HG02981 (cell line): Measurements from ENCODE around the gene TRAPPC3L.

Experiments
- ATAC-seq: cut with Tn5 transposase; IDR thresholded peaks from one replicate; pipeline ENCODE4 v1.9.1; 2021; ENCODE audit warnings: mild to moderate bottlenecking, moderate library complexity; ENCODE audit not compliant: unreplicated experiment

The TRAPPC3L gene

DNA sequence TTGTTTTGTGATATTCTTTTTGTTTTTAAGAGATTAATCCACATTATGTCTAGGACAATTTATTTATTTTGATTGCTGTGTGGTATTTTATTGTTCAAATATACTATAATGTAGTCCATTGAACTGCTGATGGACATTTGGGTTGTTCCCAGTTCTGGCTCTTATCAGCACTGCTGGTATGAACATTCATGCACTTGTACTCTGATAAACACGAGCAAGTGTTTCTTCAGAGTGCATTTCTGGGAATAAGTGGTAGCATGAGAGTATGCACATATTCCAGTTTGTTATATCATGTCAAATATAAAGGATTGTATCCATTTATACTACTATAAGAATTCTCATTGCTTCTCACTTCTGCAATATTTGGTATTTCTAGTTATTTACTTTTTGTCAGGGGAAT is 77.2 kb downstream of the TRAPPC3L start:
- no peak for ATAC-seq

DNA sequence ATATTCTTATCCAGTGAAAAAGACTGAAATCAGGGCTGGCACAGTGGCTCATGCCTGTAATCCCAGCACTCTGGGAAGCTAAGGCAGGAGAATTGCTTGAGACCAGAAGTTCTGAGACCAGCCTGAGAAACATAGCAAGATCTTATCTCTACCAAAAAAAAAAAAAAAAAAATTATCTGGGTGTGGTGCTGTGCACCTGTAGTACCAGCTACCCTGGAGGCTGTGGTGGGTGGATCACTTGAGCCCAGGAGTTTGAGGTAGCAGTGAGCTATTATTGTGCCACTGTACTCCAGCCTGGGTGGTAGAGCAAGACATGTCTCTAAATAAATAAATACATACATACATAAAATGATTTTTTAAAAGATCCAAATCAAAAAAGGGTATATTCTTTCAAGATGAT is 78.0 kb downstream of the TRAPPC3L start:
- ATAC-seq: no peak

DNA sequence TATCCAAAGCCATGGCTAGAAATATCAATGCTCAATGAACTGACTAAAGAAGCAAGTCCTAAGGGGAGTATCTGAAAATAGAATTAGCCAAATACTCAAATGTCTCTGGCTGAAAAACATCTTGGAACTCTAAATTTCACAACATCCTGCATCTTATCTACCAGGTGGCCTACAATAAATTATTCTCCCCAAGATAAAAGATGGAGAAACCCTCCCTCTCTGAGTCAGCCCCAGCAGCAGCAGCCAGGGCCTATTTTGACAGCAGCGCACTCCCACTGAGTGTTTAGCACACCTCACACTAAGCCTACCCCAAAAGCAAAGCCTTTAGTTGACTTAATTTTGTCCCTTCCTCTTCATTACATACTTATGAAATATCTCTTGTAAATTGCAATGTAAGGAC is 78.4 kb downstream of the TRAPPC3L start:
- ATAC-seq: no peak

DNA sequence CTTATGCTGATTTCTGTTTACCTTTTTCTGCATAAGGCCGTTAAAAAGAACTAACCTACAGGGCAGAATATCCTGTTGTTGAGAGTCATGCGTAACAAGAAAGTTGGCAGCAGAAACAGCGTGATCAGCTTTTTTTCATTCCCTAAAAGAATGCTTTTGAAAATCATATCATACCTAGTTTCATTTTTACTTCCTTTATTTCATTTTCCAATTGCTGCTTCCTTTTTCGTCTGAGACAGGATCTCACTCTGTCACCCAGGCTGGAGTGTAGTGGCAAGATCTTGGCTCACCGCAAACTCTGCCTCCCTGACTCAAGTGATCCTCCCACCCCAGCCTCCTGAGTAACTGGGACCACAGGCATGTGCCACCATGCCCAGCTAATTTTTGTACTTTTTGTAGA is 80.2 kb downstream of the TRAPPC3L start:
- no peak for ATAC-seq

DNA sequence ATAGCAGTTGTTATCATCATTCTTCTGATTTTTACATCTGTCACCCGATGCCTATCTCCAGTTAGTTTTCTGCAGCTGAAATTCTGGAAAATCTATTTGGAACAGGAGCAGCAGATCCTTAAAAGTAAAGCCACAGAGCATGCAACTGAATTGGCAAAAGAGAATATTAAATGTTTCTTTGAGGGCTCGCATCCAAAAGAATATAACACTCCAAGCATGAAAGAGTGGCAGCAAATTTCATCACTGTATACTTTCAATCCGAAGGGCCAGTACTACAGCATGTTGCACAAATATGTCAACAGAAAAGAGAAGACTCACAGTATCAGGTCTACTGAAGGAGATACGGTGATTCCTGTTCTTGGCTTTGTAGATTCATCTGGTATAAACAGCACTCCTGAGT is 82.2 kb downstream of the TRAPPC3L start:
- ATAC-seq: no peak

DNA sequence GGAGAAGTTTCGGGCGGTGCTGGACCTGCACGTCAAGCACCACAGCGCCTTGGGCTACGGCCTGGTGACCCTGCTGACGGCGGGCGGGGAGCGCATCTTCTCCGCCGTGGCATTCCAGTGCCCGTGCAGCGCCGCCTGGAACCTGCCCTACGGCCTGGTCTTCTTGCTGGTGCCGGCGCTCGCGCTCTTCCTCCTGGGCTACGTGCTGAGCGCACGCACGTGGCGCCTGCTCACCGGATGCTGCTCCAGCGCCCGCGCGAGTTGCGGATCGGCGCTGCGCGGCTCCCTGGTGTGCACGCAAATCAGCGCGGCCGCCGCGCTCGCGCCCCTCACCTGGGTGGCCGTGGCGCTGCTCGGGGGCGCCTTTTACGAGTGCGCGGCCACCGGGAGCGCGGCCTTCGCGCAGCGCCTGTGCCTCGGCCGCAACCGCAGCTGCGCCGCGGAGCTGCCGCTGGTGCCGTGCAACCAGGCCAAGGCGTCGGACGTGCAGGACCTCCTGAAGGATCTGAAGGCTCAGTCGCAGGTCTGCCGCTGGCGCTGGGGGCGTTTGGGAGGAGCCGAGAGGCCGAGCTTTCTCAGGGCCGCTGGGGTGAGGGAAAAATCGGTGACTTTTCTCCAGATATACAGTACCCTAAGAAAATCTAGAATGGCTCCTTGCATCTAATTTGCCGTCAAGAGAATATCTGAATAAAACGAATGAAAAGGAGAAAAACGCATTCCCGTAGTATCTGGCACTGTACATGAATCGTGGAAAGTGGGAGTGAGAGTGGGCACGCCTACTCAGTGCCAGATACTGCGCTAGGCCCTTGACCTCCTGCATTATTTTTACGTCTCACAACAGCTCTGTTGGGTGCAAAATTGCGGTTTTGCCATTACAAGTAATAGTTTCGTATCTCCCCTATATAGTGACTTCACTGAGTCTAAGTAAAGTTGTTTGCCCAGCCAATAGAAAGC is 83.3 kb downstream of the TRAPPC3L start:
- peak; percentile 76 for ATAC-seq

DNA sequence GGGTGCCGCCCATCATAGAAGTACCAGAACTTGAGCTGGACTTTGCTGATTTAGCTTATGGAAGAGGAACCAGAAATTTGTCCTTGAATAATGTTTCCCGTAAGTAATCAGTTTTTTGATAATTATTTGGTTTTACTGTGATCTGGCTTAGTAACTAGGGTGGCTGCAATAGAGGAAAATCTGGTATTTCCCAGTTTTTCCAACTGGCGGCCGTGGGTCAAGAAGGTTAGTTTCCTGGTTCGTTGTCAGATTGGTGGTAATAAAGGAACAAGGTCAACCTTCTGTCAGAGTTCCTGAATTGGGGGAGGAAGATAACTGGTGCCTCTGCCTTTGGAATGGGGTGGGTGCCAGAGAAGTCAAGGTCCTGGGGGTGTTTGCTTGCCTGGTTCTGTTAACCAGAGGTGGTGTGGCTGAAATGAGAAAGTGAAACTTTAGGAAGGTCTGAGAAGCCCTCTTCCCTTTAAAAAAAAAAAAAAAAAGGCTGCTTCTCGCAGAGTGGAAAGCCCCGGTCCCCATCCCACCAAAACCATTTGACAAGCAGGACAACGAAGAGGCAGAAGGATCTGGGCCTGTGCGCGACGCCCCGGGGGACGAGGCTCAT is 84.1 kb downstream of the TRAPPC3L start, which contains the start of gene CALHM6:
Gene CALHM6 (plus strand): TSS at position 45 of the 601 bp plus-strand sequence. CDS start 555 bp downstream, at position 600.
- ATAC-seq: peak; percentile 10

DNA sequence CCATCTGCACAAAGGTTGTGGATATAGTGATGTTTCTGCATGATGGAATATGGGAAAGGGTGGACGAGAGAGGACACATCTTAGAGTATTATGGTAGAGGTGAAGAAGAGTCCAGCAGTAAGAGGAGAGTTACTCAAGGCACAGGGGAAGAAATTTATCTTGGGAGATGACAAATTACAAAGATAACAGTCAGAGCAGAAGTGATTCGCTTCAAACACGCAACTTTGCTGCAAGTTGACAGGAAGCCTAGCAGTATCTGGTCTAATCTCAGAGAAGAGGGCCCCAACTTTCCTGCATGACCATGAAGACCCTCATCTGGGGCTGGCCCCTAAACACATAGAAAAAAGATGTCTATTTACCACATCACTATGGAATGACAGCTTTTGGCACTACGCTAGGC is 85.6 kb downstream of the TRAPPC3L start:
- no peak for ATAC-seq

DNA sequence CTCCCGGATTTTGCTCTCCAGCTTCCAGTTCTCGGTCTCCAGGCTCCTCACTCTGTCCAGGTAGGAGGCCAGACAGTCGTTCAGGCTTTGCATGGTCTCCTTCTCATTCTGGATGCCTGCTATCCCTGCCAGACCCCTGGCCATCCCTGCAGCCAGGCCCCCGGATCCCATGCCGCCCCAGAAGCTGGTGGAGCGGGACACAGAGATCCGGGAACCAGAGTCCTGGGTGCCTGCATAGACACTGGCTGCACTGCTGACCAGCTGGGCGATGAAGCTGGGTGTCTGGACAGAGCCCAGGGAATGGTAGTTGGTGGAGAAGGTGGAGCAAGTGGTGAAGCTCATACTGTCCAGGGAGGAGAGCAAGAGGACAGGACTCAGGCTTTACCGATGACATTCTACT is 87.2 kb downstream of the TRAPPC3L start:
- ATAC-seq: no peak

DNA sequence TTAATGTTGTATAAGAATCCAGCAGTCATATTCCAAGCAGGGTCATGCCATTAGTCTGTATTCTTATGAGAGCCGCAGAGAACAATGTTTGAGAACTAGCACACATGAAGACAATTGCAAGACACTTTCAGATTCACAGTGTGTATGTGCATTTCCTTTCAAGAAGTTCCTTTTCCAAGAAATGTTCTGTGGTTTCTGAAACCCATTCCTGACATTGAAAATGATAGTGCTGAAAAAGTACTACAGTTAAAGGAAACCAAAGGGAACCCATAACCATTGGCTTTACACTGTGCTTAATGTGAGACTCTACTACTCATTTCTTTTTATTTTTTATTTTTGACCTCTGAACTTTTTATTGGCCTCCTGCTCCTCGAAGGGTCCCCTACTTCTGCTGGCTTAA is 88.6 kb downstream of the TRAPPC3L start:
- ATAC-seq: no peak

DNA sequence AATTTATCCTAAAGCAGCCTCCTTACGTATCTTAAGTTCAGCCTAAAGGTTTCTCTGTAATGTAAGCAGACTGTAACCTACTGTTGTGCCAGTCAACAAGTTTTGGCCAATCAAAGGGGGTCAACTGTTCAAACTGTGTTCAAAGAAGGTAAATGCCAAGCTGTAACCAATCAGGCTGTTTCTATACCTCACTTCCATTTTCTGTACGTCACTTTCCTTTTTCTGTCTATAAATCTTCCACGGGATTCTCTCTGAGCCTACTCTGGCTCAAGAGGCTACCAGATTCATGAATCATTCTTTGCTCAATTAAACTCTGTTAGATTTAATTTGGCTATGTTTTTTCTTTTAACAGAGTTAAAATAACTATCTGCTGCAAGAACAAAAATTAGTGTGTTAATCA is 89.4 kb downstream of the TRAPPC3L start:
- ATAC-seq: no peak

DNA sequence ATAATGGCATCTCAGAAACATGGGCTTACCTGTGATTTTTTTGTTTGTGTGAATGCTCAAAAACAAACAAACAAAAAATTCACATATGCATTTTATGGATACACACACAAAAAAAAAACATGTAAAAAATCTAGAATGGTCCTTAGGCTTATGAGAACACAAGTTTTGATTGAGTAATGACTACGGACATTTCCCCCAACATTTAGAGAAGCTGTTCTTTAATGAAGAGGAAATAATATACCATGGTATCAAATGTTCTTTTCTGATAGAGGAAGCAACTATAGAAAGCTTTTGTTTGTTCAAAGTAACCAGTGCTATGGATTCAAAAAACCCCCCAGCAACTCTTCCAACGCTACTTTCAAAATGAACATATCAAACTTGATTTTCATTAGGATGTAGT is 93.0 kb downstream of the TRAPPC3L start:
- ATAC-seq: no peak

DNA sequence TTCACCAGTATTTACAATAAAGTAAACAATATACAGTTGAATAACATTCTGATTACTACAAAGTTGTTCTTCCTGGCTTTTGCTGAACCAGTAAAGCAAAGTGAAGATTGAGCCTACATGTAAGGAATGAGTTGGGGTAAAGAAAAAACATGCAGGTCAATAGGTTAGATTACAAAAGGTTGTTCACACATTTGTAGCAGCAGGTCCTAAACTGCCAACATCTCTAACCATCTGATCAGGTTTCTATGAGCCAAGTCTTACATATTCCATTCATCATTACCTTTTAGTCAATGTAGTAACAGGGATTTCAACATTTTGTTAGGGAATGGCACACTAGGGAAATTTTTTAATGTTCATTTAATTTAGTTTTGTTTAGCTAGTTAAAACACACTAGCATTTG is 93.6 kb downstream of the TRAPPC3L start:
- ATAC-seq: no peak

DNA sequence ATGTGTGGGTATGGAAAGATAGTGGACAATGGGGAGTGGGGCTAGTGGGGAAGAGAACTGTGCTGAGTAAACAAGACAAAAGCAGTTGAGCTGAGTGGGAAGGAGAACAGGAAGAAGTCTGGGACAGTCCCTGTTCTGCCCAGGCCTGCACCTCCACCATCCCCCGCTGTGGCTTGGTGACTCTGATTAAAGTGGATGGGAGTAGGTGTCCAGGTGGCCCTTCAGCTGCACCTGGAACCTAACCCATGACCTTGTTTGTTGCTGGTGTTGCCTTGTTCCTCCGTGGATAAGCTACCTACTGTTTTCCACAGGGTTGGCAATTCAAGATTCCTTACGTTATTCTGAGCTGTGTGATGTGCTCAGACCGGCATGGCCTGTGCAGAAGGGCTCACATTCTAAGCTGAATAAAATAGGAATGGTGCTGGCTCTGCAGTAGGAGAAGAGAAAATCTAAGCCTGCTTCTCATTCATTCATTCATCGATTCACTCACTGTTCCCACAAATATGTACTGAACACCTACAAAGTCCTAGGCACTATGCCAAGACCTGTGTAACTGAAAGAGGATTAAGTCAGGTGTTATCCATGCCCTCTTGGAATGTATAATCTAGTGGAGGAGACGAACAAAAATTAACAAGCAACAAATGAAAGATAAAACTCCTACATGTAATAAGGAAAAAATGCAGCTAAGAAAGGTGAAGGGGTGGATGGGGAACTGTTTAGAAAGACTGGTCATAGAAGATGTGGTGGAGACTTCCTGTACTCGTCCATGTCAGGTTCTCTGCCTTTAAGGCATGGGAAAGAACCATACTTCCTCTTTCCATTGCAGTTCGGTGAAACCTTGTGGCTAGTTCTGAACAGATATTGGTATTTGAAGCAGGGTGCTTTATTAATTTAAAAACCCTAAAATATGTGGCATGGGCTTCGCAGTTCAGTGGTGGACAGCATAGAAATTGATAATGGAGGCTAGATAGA is 94.4 kb downstream of the TRAPPC3L start:
- peak; percentile 80 for ATAC-seq

DNA sequence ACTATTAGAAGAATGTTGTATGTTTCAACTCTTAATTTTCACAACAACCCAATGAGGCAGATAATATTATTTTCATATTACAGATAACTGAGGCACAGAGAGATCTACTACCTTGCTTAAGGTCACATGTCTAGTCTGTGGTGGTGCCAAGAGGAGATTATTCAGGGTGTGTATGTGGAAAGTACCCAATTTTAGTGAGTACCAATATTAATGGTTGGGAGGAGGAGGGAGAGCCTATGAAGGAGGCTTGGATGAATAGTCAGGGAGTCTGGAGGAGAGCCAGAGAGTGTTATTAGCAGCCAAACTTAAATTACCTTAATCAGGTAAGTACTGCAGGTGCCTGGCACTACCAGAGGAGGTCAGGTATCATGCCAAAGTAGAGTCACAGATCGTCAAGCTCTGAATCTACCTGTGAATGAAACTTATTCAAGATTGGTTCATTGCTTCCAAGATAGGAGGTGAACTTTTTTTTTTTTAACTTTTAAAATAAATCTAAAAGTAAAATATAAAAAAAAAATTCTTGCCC is 95.2 kb downstream of the TRAPPC3L start:
- ATAC-seq: no peak

DNA sequence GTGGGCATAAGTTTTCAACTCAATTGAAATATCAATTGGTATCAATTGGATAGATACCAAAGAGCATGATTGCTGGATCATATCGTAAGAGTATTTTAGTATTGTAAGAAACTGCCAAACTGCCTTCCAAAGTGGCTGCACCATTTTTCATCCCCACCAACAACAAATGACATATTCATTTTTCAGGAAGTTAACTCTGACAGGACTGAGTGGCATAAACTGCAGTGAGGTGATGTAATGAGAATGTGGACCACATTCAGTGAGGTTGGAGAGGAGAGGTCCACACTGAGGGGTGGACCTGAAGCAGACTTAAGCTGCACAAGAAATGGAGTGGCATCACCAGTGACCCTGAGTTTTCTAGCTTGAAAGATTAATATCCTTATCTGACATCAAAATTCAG is 95.9 kb downstream of the TRAPPC3L start:
- ATAC-seq: no peak

DNA sequence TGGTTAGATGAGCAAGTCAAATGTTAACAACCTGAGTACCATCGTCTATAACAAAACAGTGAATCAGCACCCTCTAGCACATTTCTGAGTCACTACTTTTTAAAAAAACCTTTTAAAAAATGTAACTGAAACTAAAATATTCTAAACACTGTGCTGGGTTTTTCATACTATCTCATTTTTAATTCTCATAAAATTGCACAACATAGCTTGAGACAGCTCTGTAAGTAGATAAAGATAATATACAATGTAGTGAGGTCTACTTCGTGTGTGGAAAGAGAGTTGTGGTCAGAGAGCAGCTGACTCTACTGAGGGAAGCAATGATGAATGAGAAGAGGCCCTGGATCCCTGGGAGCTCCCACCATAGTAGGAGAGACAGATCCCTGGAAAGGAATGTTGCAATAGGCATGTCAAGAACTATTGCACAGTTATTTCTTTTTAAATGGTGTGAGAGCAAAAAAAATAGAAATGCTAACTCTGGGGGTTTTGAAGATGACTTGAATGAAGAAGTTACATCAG is 97.9 kb downstream of the TRAPPC3L start:
- ATAC-seq: no peak

DNA sequence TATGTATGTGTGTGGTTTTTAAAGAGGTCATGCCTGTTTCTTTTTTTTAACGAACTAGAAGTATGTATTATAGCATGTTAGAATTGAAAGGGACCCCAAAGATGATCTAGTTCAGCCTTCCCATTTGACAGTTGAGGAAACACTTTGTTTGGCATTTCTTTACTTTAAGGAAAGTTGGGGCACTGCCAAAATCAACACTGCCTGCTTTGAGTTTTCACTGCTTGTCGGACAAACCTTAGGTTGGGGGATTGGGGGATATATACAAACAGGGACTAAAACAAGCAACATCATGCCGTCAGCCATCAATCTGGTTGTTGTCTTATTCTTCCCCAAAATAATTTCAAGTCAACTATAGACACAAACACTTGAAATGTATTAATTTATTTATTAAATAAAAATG is 98.4 kb downstream of the TRAPPC3L start:
- ATAC-seq: no peak

DNA sequence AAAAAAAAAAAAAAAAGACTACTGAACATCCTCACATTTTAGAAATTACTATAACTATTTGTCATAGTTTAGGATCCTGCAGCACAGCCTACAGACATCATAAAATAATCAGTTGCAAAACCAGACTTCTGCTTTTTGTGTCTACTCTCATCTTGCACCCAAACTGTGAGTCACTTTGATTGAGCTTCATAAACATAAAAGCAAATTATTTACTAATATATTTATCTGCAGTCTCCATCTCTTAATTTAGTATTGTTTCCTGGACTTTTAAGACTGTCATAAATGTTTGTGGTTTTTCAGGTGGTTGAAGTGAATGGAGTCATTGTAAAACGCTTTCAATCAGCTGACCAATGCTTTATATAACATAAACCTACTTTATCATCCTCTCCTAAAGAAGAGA is 99.1 kb downstream of the TRAPPC3L start:
- ATAC-seq: no peak

DNA sequence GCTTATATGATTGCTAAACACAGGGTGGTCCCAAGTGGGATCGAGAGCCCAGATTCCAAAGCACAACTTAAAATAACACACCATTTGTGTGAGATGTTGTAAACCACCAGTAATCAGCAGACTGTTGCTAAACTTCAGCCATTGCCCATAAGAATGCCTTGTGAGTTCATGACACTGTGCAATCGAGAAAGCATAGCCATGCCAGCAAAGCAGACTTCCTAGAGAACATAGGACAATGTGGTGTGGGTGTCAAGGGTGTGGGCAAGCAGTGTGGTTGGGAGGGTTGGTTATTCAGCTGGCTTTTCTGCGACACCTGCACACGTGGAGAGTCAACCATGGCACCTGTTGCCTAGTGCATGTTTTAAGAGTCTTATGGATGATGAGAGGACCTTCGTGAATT is 100.4 kb downstream of the TRAPPC3L start:
- no peak for ATAC-seq
